HEK293 (cell line): ENCODE measurements around the gene PRDX2.

Source experiments
- CTCF ChIA-PET: fragments of 350-600 bp; formaldehyde crosslinking; extraction: SDS; loops from one replicate; lab custom pipeline; 2021; ENCODE audit warnings: antibody characterized with exemption; lab: Yijun Ruan, JAX
- POLR2A ChIA-PET: fragments of 300-600 bp; formaldehyde crosslinking; extraction: SDS; loops from one replicate; lab custom pipeline; 2020; ENCODE audit warnings: antibody characterized with exemption, inconsistent platforms; lab: Yijun Ruan, JAX
- H3K27ac ChIP-seq: fragments of 200-500 bp; sonication (Bioruptor generic); 2 replicates; pipeline ENCODE4 v1.5.1; 2014; ENCODE audit warnings: low read depth, low read length, control low read depth, inconsistent platforms; ENCODE audit errors: extremely low read depth
- H3K36me3 ChIP-seq, 2 experiments: fragments of 200-500 bp in 1 of 2; sonication (Bioruptor generic) in 1 of 2; 1 replicate in 1 of 2; 2 replicates in 1 of 2; pipeline ENCODE4 v1.5.1; 2014 to 2017; ENCODE audit warnings: inconsistent platforms in 2 of 2, low read length in 2 of 2; ENCODE audit not compliant: control insufficient read depth in 2 of 2, insufficient read depth in 1 of 2
- H3K4me1 ChIP-seq: fragments of 200-500 bp; sonication (Bioruptor generic); 2 replicates; pipeline ENCODE4 v1.5.1; 2014; ENCODE audit warnings: mild to moderate bottlenecking, low read length, inconsistent platforms; ENCODE audit not compliant: control insufficient read depth, insufficient read depth
- H3K4me3 ChIP-seq: 2 replicates; pipeline ENCODE4 v1.5.1; 2011; ENCODE audit warnings: low read depth, mild to moderate bottlenecking, control low read depth, low read length, moderate library complexity
- H3K9me3 ChIP-seq: fragments of 200-500 bp; sonication (Bioruptor generic); 2 replicates; pipeline ENCODE4 v1.5.1; 2014; ENCODE audit warnings: low read depth, low read length, inconsistent platforms; ENCODE audit not compliant: control insufficient read depth, insufficient read depth
- ELK4 ChIP-seq: IDR thresholded peaks from 2 replicates; pipeline ENCODE4 v1.6.1; 2011; ENCODE audit warnings: mild to moderate bottlenecking, low read depth, low read length, borderline replicate concordance
- GLI4 ChIP-seq: fragments of 450-650 bp; formaldehyde crosslinking; IDR thresholded peaks from 2 replicates; pipeline ENCODE4 v1.5.1; 2016; ENCODE audit warnings: missing biosample characterization, missing genetic modification characterization
- GLIS1 ChIP-seq: fragments of 450-650 bp; formaldehyde crosslinking; IDR thresholded peaks from 2 replicates; pipeline ENCODE4 v1.5.1; 2016; ENCODE audit warnings: missing biosample characterization, missing genetic modification characterization
- INSM2 ChIP-seq: fragments of 450-650 bp; formaldehyde crosslinking; IDR thresholded peaks from 2 replicates; pipeline ENCODE4 v1.5.1; 2016; ENCODE audit warnings: missing biosample characterization, missing genetic modification characterization
- OSR2 ChIP-seq: fragments of 450-650 bp; formaldehyde crosslinking; IDR thresholded peaks from 2 replicates; pipeline ENCODE4 v1.5.1; 2016; ENCODE audit warnings: missing biosample characterization, missing genetic modification characterization
- SETDB1 ChIP-seq: IDR thresholded peaks from one replicate; pipeline ENCODE4 v1.6.1; 2017; ENCODE audit warnings: mild to moderate bottlenecking, low read length, moderate library complexity, mixed read lengths; ENCODE audit not compliant: insufficient read length
- ZBTB11 ChIP-seq: fragments of 450-650 bp; formaldehyde crosslinking; conservative IDR thresholded peaks from 2 replicates; pipeline ENCODE4 v1.5.1; 2016; ENCODE audit warnings: low read depth, missing biosample characterization, missing genetic modification characterization
- ZBTB20 ChIP-seq: fragments of 450-650 bp; formaldehyde crosslinking; IDR thresholded peaks from 2 replicates; pipeline ENCODE4 v1.5.1; 2016; ENCODE audit warnings: missing biosample characterization, missing genetic modification characterization
- ZNF155 ChIP-seq: fragments of 450-650 bp; formaldehyde crosslinking; IDR thresholded peaks from 2 replicates; pipeline ENCODE4 v1.5.1; 2016; ENCODE audit warnings: missing biosample characterization, missing genetic modification characterization
- ZNF169 ChIP-seq: fragments of 450-650 bp; formaldehyde crosslinking; IDR thresholded peaks from 2 replicates; pipeline ENCODE4 v1.5.1; 2016; ENCODE audit warnings: missing biosample characterization, missing genetic modification characterization
- ZNF292 ChIP-seq: fragments of 450-650 bp; formaldehyde crosslinking; IDR thresholded peaks from 2 replicates; pipeline ENCODE4 v1.5.1; 2016; ENCODE audit warnings: low read depth, missing biosample characterization, missing genetic modification characterization, borderline replicate concordance
- ZNF354C ChIP-seq: fragments of 450-650 bp; formaldehyde crosslinking; IDR thresholded peaks from 2 replicates; pipeline ENCODE4 v1.5.1; 2016; ENCODE audit warnings: missing biosample characterization, missing genetic modification characterization, low read depth, borderline replicate concordance
- ZNF426 ChIP-seq: fragments of 450-650 bp; formaldehyde crosslinking; IDR thresholded peaks from 2 replicates; pipeline ENCODE4 v1.5.1; 2017; ENCODE audit warnings: missing biosample characterization, missing genetic modification characterization, mild to moderate bottlenecking, inconsistent platforms, moderate library complexity
- ZNF621 ChIP-seq: fragments of 450-650 bp; formaldehyde crosslinking; IDR thresholded peaks from 2 replicates; pipeline ENCODE4 v1.5.1; 2017; ENCODE audit warnings: missing biosample characterization, missing genetic modification characterization
- ZNF623 ChIP-seq: fragments of 450-650 bp; formaldehyde crosslinking; IDR thresholded peaks from 2 replicates; pipeline ENCODE4 v1.5.1; 2016; ENCODE audit warnings: missing biosample characterization, missing genetic modification characterization
- ZNF664 ChIP-seq: fragments of 450-650 bp; formaldehyde crosslinking; IDR thresholded peaks from 2 replicates; pipeline ENCODE4 v1.5.1; 2016; ENCODE audit warnings: missing biosample characterization, missing genetic modification characterization
- ZNF785 ChIP-seq: fragments of 450-650 bp; formaldehyde crosslinking; IDR thresholded peaks from 2 replicates; pipeline ENCODE4 v1.5.1; 2016; ENCODE audit warnings: missing biosample characterization, missing genetic modification characterization
- ZNF791 ChIP-seq: fragments of 450-650 bp; formaldehyde crosslinking; IDR thresholded peaks from 2 replicates; pipeline ENCODE4 v1.5.1; 2016; ENCODE audit warnings: missing biosample characterization, missing genetic modification characterization
- ZNF792 ChIP-seq: fragments of 450-650 bp; formaldehyde crosslinking; IDR thresholded peaks from 2 replicates; pipeline ENCODE4 v1.5.1; 2016; ENCODE audit warnings: missing biosample characterization, missing genetic modification characterization
- ZXDB ChIP-seq: fragments of 450-650 bp; formaldehyde crosslinking; IDR thresholded peaks from 2 replicates; pipeline ENCODE4 v1.5.1; 2016; ENCODE audit warnings: missing biosample characterization, missing genetic modification characterization
- TF ChIP-seq, protein P1 (sequence below): fragments of 450-650 bp; formaldehyde crosslinking; IDR thresholded peaks from 2 replicates; pipeline ENCODE4 v1.5.1; 2016; ENCODE audit warnings: missing biosample characterization, missing genetic modification characterization
- TF ChIP-seq, protein P2 (sequence below): fragments of 450-650 bp; formaldehyde crosslinking; IDR thresholded peaks from 2 replicates; pipeline ENCODE4 v1.5.1; 2016; ENCODE audit warnings: missing biosample characterization, missing genetic modification characterization

PRDX2 gene

DNA sequence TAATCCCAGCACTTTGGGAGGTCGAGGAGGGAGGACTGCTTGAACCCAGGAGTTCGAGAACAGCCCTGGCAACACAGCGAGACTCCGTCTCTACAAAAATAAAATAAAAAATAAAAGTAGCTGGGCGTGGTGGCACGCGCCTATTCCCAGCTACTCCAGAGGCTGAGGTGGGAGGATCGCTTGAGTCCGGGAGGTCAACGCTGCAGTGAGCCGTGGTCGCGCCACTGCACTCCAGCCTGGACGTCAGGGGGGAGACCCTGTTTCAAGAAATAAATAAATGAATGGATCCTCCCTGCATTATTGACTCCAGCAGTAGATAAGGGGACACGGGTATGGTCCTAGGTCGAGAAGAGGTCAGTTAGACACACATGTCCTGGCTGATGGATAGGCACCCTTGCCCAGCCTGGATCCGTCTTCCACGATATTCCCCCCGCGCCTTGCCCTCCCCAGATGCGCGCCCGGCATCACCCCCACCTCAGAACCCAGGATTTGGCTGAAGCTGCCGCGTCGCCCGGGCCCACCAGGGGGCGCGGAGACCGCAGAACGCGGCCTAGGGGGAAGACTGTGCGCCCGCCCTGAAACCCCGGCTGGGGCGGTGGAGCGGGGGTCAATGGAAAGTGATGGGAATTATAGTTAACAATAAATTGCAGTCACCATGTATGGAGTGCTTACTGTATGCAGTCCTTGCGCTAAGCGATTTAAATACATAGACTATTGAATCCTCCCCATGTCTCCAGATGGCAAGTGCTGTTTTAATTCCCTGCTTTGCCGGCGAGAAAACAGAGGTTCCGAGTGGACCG lies 24.2 kb downstream of the PRDX2 start (continued):
- TF ChIP-seq ELK4 (no peak), ZNF426 (tag by site-specific recombination) (no peak), ZBTB20 (tag by site-specific recombination) (no peak), ZNF664 (tag by site-specific recombination) (no peak), INSM2 (no peak), ZNF292 (no peak), OSR2 (tag by site-specific recombination) (no peak)
- TF ChIP-seq, protein P1, sequence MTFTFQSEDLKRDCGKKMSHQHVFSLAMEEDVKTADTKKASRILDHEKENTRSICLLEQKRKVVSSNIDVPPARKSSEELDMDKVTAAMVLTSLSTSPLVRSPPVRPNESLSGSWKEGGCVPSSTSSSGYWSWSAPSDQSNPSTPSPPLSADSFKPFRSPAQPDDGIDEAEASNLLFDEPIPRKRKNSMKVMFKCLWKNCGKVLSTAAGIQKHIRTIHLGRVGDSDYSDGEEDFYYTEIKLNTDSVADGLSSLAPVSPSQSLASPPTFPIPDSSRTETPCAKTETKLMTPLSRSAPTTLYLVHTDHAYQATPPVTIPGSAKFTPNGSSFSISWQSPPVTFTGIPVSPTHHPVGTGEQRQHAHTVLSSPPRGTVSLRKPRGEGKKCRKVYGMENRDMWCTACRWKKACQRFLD (tag by site-specific recombination), result no peak
- TF ChIP-seq, all 188 proteins: peak for 37

DNA sequence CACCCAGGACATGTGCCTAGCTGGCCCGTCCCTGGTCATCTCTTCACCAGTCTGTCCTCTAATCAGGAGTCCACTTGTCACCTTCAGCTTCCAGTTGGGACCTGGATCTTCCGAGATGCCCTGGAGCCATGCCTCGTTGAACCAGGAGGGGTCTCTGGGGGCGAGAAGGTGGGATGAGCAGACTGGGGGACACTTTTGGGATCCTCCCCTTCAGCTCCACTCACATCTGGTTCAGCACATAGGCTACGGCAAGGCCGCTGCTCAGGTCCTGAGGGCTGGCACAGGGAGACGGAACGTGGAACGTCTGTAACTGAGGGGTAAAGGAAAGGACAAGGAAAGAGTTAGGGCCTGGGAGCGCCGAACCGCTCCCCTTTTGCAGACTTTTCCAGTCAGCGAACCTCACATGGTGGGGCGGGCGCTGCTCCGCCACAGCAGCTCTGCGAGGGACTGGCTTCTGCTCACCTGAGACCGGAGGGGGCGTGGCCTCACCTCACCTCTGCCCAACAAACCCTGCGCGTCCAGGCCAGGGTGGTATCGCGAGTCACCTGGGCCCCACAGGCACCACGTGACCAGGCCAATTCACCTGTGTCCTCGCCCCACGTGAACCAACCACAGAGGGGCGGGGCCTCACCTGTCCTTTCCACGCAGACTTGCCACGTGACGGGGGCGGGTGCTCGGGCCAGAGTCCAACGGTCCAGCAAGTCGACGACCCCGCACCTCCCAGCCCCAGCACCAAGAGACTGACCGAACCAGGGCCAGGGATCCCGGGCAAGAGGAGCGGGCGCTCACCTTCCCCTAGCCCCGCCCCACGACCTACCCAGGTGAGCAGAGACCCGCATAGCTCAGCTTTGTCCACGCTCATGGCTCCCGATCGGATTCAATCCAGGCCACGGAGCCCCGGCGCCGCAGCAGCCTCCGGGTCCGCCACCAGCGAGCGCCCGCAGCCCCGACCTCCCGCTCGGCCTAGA lies 26.7 kb downstream of the PRDX2 start, which contains the start of gene HOOK2:
TSS of gene HOOK2 (minus strand) at position 965 of the 968 bp plus-strand sequence. CDS start at position 862, 103 bp downstream.
- Histone ChIP-seq H3K36me3 (peaks cover 0 to 14% of the 10 kb centered on the region in 2 experiments; a peak in 1 of 3 replicates), H3K9me3 (no peaks in the 10 kb centered on the region), H3K4me3 (peak within 1 kb of the TSS; percentile 56), H3K27ac (peak within 1 kb of the TSS; percentile 63; the same call in 1 of the 2 replicates), H3K4me1 (peaks cover 4% of the 10 kb centered on the region; the same call in 1 of the 2 replicates)
- POLR2A ChIA-PET, result interaction anchor here (0.8 to 1.5 kb wide), 5 partner anchors 8 to 94 kb away, joined by 3 to 4 read pairs (median 3); partner anchors contain the start of gene JUNB
- CTCF ChIA-PET, result interaction anchor here (0.7 to 11.4 kb wide), 7 partner anchors 10 to 57 kb away, joined by 3 to 234 read pairs (median 6); partner anchors contain the start of genes JUNB, PRDX2 and THSD8
- TF ChIP-seq GLIS1 (tag by site-specific recombination) (peak; percentile 29; the same call in 1 of the 2 replicates), ZNF785 (tag by site-specific recombination) (no peak), ZBTB11 (tag by site-specific recombination) (no peak), SETDB1 (no peak), ZNF621 (tag by site-specific recombination) (no peak), ZNF792 (tag by site-specific recombination) (no peak), ZNF623 (tag by site-specific recombination) (no peak), ZXDB (no peak), ZNF354C (tag by site-specific recombination) (no peak), ZNF169 (tag by site-specific recombination) (no peak), ZNF791 (no peak), ZNF155 (no peak), GLI4 (tag by site-specific recombination) (no peak)
- TF ChIP-seq, protein P2, sequence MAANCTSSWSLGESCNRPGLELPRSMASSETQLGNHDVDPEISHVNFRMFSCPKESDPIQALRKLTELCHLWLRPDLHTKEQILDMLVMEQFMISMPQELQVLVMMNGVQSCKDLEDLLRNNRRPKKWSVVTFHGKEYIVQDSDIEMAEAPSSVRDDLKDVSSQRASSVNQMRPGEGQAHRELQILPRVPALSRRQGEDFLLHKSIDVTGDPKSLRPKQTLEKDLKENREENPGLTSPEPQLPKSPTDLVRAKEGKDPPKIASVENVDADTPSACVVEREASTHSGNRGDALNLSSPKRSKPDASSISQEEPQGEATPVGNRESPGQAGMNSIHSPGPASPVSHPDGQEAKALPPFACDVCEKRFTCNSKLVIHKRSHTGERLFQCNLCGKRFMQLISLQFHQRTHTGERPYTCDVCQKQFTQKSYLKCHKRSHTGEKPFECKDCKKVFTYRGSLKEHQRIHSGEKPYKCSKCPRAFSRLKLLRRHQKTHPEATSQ (tag by site-specific recombination), result 0 out of 2 replicates have a peak, but pooled peaks have one; percentile 21
